Stimulated activated CD8-positive, alpha-beta memory T cell treated with anti-CD3 and anti-CD28 coated beads, Interleukin-2, amount 100 ng/mL, for 1 hour (primary cell): Measurements from ENCODE around the gene GPR42.
"Not testable (repeated sequence)": the region's sequence is repeated elsewhere in the genome, so short reads cannot be mapped to it uniquely, and the experiment has no call there.

Experiments
- DNase-seq, 2 donors: peaks; one replicate each; pipeline ENCODE4 v3.0.0-alpha.2; 2020; ENCODE audit warnings: low read depth in 2 of 2

Gene GPR42

DNA sequence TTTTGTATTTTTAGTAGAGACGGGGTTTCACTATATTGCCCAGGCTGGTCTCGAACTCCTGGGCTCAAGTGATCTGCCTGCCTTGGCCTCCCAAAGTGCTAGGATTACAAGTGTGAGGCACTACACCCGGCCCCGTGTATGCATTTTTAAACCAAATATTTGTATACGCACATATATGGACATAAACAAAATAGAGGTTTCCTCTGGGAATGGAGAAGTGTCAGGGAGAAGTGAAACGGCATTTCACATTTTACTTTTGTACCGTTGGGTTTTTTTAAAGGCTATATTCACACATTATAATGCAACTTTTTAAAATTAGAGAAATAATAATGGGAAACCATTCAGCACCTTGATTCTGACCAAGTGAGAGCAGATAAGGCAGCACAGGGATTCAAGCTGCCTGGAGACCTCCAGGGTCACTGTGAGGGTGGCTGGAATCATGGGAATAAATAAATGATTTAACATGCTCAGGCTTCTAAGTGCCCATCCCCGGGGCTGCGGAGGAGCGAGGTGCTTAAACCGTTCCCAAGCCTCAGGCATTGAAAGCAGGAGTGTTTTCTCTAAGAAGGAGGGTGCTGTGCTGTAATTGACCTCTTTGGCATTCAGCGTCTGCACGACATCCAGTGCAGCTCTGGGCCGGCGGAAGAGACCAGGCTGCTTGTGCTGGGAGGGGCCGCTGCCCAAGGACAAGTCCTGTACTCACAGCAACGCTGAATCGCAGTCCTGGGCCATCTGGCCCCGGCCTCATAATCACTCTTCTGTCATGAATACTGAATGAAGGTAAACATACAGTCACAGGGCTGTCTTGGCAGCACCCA, 24.7 kb downstream of the GPR42 start:
- no peak for DNase-seq

DNA sequence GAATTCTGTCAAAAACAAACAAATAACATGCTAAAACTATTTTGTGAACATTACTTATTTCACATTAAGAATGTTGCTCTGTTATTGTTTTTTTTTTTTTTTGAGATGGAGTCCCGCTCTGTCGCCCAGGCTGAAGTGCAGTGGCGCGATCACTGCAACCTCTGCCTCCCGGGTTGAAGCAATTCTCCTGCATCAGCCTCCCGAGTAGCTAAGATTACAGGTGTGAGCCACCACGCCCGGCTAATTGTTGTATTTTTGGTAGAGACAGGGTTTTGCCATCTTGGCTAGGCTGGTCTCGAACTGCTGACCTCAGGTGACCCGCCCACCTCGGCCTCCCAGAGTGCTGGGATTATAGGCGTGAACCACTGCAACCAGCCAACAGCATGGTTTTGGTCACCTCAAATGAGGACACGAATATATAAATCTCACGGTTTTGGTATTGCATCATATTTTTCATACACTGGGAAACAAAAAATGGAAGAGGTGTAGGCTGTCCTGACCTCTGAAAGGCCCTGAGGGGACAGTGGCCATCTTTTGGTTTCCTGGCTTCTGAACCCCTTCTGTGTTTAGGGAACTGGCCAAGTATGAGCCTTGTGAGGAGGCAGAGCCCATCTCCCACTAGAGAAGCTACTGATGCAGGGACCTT, 25.5 kb downstream of the GPR42 start:
- no peak for DNase-seq

DNA sequence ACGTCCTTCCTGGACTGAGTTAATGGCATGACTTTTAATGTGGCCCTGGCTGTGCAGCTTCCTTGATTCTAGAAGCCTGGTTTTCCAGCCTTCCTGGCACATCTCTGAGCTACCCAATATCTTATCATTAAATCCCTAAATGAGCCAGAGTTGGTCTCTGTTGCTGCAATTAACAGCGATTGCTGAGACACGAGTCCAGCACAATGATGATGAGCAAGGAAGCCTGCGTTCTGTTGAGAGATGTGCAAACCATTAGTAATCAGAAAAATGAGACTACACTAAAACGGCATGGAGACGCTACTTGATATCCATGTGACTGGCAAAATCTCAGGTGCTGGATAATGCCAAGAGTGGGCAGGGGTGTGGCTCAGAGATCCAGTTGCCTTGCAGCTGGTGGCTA, 26.2 kb downstream of the GPR42 start:
- no peak for DNase-seq

DNA sequence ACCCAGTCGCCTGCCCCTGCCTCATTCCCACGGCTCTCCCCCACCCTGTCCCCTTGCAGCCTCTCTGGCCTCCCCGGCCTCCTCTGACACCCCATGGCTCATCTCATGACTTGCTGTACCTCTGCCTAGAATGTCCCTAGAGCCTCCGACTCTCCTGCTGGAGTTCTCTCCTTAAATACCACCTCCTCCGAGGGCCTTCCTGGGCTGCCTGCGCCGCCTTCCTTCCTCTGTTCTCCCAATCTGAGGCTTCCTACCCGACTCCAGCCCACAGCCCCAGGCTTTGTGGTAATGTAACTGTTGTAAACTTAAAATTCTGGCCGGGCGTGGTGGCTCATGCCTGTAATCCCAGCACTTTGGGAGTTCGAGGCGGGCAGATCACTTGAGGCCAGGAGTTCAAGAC, 27.7 kb downstream of the GPR42 start:
- DNase-seq: no peak

DNA sequence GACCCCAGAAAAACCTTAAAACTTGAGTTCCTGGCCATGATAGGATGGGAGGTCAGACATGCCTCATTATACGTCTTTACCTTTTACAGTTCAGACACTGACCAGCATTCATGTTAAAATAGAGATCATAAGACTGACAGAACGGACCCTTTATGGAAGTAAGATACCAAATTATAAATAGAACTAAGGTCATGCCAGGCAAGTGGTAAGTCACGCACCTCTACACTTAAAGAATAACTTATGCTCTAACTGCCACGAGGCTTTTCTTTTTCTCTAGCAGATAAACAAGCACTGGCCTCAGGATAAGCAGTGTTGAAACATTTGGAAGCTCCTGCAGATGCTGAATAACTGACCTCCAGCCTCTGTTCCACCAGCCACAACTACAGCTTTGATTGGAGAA, 28.4 kb downstream of the GPR42 start:
- no peak for DNase-seq

DNA sequence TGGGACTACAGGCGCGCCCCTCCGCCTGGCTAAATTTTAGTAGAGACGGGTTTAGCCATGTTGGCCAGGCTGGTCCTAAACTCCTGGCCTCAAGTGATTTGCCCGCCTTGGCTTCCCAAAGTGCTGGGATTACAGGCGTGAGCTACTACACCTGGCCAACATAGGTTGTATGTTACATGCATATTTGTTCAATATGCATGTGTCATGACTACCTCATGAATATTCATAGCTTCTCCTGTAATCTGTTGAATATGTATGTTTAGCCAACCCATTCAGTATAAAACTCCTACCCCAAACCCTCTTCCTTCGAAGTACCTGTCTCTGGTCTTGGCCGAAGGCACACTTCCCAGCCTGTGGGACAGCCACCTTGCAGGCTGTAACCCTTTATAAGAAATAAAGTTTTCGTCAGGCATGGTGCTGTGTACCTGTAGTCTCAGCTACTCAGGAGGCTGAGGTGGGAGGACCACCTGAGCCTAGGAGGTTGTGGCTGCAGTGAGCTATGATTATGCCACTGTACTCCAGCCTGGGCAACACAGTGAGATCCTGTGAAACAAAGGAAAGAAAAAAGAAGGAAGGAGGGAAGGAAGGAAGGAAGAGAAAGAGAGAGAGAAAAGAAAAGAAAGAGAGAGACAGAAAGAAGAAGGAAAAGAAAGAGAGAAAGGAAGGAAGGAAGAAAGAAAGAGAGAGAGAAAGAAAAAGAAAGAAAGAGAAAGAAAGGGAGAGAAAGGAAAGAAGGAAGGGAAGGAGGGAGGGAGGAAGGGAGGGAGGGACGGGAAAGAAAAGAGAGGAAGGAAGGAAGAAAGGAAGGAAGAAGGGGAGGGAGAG, 29.3 kb downstream of the GPR42 start:
- DNase-seq: no peak

DNA sequence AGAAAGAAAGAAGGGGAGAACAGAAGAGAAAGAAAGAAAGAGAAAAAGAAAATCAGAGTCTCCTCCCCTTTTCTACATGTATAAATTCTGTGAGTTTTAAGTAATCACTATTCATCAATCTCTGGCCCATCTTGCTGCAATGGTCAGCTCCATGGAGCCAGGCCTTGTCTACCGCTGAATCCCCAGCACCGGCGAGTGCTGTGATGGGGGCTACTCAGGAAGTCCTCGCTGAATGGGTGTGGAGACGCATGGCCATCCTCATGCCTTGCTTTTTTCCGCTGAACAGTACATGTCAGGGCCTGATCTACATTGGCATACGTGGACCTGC, 29.9 kb downstream of the GPR42 start:
- DNase-seq: no peak

DNA sequence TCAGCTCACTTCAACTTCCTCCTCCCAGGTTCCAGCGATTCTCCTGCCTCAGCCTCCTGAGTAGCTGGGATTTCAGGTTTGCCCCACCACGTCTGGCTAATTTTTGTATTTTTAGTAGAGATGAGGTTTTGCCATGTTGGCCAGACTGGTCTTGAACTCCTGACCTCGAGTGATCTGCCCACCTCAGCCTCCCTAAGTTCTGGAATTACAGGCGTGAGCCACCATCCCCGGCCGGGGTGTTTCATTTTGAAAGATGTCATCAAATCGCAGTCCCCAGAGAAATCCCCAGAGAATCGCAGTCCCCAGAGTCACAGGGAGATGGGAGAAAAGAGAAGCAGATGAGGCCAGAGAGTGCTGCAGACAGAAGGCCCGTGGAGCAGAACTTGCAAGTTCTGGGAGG, 30.5 kb downstream of the GPR42 start:
- not testable (repeated sequence) for DNase-seq

DNA sequence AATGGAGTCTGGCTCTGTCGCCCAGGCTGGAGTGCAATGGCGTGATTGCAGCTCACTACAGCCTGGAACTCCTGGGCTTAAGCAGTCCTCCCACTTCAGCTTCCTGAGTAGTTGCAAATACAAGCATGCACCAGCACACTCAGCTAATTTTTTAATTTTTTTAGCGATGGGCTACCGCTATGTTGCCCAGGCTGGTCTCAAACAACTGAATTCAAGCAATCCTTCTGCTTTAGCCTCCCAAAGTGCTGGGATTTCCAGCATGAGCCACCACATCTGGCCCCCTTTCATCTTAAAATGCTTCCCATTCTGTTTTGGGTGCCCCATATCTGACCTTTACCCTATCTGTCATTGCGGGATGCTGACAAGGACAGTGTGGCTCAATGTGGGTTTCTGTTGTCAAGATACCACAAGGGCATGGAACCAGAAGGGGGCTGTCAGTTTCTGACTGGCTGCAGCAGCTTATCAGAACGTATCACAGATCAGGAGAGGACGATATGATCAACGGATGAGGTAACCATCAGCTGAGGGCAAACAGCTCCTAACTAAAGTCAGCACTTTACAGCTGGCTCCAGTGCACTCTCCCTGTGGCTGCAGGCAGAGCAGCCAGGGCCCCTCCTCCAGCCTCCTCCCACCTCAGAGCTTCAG, 32.4 kb downstream of the GPR42 start:
- DNase-seq: no peak

DNA sequence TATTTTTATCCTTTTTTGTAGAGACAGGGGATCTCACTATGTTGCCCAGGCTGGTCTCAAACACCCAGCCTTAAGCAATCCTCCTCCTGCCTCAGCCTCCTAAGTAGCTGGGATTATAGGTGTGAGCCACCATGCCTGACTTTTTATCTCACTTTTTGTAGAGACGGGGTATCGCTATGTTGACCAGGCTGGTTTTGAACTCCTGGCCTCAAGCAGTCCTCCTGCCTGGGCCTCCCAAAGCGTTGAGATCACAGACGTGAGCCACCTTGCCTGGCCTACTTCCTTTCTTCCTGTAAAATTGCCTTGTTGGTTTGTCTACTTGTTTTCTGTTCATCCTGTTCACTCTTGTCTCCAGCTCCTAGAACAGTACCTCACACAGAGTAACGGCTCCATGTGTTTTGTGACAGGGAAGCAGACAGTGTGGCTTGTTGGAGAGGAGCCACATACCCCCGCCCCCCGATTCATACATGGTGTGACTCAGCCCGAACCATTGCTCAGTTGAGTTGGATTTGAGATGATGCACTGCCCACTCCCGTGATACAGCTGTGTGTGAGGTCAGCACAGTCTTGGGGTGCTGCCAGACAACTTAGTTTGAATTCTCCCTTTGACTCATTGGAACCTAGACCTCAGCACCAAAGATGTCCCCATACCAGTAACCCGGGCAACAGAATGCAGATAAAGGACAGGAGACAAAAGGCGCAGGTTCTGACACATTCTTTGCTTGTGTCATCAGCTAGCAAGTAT, 34.2 kb downstream of the GPR42 start:
- DNase-seq: no peak

DNA sequence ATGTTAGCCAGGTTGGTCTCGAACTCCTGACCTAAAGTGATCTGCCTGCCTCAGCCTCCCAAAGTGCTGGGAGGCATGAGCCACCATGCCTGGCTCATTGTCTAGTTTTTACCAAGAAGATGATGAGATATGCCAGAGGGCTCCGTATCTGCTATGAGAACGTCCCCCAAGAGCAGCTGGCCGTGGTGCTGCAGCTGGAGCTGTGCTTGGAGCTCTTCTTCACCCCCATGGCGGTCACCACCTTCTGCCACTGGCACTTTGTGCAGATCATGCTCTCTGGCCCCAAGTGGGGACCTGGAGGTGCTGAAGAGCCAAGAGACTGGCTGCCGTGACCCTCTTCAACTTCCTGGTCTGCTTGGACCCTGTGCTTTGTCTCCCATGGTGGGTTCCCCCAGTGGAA, 36.8 kb downstream of the GPR42 start:
- DNase-seq: no peak

DNA sequence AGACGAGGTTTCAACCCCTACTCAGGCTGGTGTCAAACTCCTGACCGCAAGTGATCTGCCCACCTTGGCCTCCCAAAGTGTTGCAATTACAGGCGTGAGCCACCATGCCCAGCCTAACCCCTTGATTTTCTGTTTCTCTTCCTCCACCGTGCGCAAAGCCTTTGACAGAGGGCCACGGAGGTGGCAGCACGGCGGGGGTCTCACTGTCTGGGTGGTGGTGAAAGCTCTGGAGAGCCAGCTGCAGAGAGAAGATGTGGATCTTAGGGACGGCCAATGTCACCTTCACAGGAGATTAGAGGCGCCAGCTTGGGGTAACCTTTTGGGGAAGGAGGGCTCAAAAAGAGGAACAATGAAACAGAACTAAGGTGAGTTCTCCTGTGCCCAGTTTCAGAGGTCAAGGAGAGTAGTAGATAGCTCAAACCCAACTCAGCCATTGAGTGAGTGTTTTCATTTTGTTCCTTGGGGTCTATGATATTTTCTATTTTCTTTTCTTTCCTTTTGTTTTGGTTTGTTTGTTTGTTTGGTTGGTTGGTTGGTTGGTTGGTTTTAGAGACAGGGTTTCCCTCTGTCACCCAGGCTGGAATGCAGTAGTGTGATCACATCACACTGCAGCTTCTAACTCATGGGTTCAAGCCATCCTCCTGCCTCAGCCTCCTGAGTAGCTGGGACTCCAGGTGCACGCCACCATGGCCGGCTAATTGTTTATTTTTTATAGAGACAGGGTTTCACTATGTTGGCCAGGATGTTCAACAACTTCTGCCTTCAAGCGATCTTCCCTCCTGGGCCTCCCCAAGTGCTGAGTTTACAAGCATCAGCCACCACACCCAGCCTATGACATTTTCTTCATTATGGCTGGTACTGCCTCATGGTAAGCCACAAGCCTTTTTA, 37.7 kb downstream of the GPR42 start:
- no peak for DNase-seq

DNA sequence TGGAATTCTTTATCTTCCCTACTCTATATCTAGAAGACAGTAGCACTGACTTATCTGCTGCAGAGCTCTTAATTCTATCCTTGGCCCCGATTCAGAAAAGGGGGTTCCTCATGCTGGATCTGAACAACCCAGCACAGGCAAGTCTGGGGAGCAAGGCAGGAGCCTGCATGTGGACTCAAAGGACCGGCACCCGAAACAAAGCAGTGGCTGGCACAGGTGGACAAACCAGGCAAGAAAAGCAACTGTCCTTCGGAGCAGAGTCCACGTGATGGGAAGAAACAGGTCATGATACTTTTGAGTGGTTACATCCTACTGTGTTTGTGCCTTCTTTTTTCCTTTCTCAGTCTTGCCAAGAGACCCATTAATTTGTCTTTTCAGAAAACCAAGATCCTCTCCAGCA, 38.3 kb downstream of the GPR42 start:
- no peak for DNase-seq

DNA sequence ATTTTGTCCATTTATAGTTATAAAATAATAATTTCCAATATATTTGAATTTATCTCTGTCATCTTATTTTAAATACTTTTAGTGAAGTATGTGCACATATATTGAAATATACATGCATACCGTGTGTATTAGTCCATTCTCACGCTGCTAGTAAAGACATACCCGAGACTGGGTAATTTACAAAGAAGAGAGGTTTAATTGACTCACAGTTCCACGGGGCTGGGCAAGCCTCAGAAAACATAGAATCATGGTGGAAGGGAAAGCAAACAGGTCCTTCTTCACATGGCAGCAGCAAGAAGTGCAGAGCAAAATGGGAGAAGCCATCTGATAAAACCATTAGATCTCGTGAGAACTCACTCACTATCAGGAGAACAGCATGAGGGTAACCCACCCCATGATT, 39.6 kb downstream of the GPR42 start:
- DNase-seq: no peak

DNA sequence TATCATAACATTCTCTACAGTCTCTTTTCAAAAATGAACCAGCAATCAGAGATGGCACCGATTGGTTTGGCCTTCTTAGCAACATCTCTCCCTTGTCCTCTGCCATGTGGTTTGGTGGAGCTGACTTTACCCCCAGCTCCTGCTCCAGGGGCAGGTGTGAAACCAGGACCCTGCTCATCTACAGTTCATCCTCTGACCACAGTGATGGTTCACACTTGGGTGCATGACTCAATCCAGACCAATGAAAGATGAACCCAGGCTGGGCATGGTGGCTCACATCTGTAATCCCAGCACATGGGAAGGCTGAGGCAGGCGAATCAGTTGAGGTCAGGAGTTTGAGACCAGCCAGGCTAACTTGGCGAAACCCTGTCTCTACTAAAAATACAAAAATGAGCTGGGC, 43.6 kb downstream of the GPR42 start:
- DNase-seq: no peak

DNA sequence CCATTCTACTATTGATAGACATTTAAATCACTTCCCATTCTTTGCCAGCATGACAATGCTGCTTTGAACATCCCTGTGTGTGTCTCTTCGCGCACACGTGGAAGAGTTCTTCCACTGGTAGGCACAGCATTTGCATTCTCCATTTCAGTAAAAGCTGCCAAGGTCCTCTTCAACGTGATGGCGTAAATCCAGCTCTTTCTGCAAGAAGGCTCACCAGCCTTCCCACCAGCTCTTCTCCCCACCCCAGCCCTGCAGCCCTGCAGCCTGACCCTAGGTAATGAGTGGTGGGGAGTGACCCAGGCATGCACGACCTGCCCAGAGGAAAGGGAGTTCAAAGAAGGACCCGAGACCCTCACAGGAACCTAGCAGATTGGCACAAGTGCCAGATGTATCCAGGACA, 45.5 kb downstream of the GPR42 start:
- DNase-seq: no peak

DNA sequence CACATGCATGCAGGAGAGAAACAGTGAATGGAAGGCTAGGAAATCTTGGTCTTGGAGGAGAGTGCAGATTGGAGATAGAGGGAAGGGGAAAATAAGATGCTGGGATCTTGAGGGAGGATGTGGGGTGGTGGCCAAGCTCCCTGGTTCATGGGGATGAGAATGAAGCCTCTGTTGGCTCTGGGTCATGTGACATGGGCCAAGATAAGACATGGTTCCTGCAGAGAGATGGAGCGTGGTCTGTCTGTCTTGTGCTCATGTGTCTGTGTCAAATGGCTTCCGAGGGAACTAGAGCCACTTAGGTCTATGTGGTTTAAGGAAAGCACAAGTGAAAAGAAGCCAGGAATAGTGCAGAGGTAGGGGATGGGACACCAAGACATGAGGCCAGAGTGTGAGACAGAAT, 46.4 kb downstream of the GPR42 start:
- no peak for DNase-seq

DNA sequence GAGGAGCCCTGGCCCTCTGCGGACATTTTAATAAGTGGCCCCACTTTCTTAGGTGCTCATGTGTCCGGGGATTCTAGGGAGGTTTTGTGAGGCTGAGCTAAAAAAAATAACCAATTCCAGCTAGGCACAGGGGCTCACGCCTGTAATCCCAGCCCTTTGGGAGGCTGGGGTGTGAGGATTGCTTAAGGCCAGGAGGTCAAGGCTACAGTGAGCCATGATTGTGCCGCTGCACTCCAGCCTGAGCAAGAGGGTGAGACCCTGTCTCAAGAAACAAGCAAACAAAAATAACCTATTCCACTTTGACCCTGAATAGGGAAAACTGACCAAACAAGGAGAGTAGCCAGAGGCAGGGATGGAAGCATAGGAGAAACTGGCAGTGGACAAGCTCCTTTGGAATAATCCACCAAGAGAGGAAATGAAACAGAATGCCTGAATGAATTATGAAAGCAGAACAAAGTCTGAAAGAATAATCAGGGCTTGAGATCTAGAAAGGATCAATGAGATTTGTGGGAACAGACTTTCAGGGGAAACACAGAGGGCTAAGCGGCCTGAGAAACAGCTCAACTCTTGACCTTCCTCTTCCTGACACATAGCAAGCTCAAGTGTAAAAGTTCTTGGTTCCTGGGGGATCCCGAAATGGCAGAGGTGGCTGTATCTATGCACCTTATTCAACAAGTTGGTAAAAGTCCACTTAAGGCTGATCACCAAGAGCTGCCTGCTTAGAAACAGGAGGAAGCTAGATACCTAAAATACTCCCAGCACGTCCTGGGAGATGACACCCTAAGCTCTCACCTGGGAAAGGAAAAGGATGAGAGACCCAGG, 47.1 kb downstream of the GPR42 start:
- DNase-seq: no peak

DNA sequence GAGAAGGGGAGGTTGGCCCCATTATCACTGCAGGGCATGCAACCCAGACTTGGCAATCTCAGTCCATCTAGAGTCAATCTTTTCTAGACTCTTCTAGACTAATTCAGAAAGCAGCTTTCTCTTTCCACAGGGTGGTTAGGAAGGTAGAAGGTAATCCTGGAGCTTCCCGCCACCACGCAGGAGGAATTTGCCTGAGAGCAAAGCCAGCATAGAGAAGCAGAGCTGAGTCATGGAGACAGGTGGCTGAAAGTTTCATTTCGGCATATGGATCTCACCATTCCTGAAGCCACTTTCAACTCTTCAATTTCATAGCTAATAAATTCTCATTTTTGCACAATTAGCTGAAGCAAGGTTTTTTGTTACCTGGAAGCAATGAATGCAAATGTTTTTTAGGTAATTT, 48.2 kb downstream of the GPR42 start:
- no peak for DNase-seq

DNA sequence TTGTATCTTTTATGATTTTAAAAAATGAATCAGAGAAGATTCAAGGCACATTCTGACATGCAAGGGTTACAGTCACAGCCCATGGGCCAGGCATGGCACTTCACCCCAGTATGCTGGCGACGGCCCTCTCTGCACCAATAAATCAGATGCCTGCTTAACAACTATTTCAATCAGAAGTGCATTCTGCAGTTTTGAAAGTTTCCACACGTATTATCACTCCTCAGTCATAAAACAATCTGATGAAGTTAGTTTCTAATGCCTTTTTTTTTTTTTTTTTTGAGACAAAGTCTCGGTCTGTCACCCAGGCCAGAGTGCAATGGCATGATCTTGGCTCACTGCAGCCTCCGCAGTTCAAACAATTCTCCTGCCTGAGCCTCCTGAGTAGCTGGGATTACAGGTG, 48.9 kb downstream of the GPR42 start:
- DNase-seq: no peak
